IPS-18c (cell line): Measurements from ENCODE around the gene CCL26.
"Not testable (repeated sequence)": the region's sequence is repeated elsewhere in the genome, so short reads cannot be mapped to it uniquely, and the experiment has no call there.

Source experiments
- H3K4me3 ChIP-seq: 2 replicates; pipeline ENCODE4 v1.7.0; 2013; ENCODE audit warnings: low read depth, mild to moderate bottlenecking, low read length, moderate library complexity; ENCODE audit not compliant: insufficient read depth
- H3K9me3 ChIP-seq: one replicate; pipeline ENCODE4 v1.6.1; 2013; ENCODE audit warnings: mild to moderate bottlenecking, low read length, moderate library complexity; ENCODE audit not compliant: control insufficient read depth, insufficient read depth

CCL26 gene

GRCh38 chr7:75727881-75728593 is 44.0 kb downstream of the CCL26 start:
- no peaks in the 10 kb centered on the region for H3K9me3 ChIP-seq
- no peak overlapping the region for H3K4me3 ChIP-seq

DNA sequence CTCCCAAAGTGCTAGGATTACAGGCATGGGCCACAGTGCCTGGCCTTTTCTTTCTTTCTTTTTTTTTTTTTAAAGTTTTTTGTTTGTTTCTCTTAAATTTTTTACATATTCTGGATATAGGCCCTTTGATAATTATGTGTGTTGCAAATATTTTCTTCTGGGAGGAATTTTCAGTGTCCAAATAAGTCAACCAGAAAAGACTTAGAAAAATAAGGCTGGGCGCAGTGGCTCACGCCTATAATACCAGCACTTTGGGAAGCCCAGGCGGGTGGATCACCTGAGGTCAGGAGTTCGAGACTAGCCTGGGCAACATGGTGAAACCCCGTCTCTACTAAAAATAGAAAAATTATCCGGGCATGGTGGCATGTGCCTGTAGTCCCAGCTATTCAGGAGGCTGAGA is 44.7 kb downstream of the CCL26 start:
- H3K4me3 ChIP-seq, H3K9me3 ChIP-seq: not testable (repeated sequence)

GRCh38 chr7:75725306-75725705 is 46.7 kb downstream of the CCL26 start:
- no peak overlapping the region for H3K4me3 ChIP-seq
- H3K9me3 ChIP-seq = peaks cover 2% of the 10 kb centered on the region

DNA sequence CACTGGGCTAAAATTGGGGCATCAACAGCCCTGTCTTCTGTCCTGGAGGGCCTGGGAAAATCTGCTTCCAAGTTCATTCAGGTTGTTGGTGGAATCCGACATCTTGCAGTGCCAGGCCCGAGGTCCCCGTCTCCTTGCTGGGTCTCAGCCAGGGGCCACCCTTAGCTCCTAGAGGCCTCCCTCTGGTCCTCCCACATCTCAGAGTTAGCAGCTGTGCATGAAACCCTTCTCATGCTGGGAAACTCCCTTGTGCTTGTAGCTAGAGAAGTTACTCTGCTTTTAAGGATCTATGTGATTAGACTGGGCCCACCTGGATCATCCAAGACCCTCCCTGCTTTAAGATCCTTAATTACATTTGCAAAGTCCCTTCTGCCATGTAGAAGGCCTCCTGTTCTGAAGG is 48.6 kb downstream of the CCL26 start:
- Histone ChIP-seq H3K9me3 (peaks cover 2% of the 10 kb centered on the region), H3K4me3 (no peak overlapping the region)

DNA sequence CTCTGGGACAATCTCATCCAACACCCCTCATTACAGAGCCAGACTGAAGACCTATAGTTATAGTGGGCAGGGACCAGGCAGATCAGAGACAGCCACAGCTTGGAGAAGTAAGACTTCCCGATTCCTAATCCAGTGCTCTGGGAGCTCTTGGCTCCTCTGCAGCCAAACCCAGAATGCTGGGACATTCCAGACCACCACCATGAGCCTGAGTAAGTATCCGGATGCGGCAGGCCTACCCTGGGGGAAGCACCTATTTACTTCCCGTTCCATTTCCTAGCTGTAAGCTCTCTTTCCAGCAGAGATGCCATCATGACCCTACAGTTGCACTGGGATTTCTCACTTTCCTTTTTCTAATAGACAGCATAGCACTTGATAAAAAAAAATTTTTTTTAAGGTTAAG is 49.6 kb downstream of the CCL26 start:
- peaks cover 2% of the 10 kb centered on the region for H3K9me3 ChIP-seq
- H3K4me3 ChIP-seq = no peak overlapping the region

GRCh38 chr7:75721922-75722321 is 50.1 kb downstream of the CCL26 start:
- not testable (repeated sequence) for H3K9me3 ChIP-seq

GRCh38 chr7:75721426-75721825 is 50.6 kb downstream of the CCL26 start:
- no peak overlapping the region for H3K4me3 ChIP-seq
- peaks cover 2% of the 10 kb centered on the region for H3K9me3 ChIP-seq

More at GRCh38 chr7:75721922-75722321, 50.1 kb downstream of the CCL26 start:
- not testable (repeated sequence) for H3K4me3 ChIP-seq

DNA sequence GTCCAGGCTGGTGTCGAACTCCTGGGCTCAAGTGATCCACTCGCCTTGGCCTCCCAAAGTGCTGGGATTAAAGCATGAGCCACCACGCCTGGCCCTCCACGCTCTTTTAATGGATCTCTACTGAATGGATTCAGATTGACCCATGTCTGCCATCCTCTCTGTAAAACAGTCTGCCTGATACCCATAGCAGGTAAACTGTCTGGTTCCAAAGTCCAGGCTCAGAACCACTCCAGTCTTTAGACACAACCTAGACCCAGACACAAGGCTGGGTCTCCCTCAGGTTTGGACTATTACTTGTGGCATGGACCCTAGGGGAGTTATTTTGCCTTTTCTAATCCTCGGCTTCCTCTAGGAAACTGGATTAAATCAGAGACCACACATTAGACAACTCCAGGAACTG is 52.4 kb downstream of the CCL26 start:
- Histone ChIP-seq H3K4me3 (no peak overlapping the region), H3K9me3 (peaks cover 2% of the 10 kb centered on the region)
